ENCODE results near the gene BARX1.
"Not testable (repeated sequence)": the region's sequence is repeated elsewhere in the genome, so short reads cannot be mapped to it uniquely, and the experiment has no call there.

- not testable (repeated sequence) for TF ChIP-seq KLF6 (CRISPR knock-in tag; IDR thresholded peaks at IDR 0.05; ENCODE audit: borderline replicate concordance); ZNF280B (CRISPR knock-in tag; IDR thresholded peaks at IDR 0.05); FOS (IDR thresholded peaks at IDR 0.05; ENCODE audit: extremely low read depth, insufficient read length); MNT (conservative IDR thresholded peaks at IDR 0.05); HLTF (IDR thresholded peaks at IDR 0.05); ZNF398 (CRISPR knock-in tag; IDR thresholded peaks at IDR 0.05); YY1 (IDR thresholded peaks at IDR 0.05; ENCODE audit: borderline replicate concordance in 1 of 3, control insufficient read depth in 1 of 3, extremely low read depth in 1 of 3, insufficient read depth in 3 of 3, insufficient read length in 1 of 3, insufficient replicate concordance in 2 of 3, low read depth in 1 of 3, low read length in 2 of 3); BRCA1 (IDR thresholded peaks at IDR 0.05); BRCA1 (CRISPR knock-in tag; IDR thresholded peaks at IDR 0.05); ZNF3 (CRISPR knock-in tag; IDR thresholded peaks at IDR 0.05); ZNF384 (IDR thresholded peaks at IDR 0.05; ENCODE audit: low read depth, low read length)
Measured at GRCh38 chr9:93972655-93973054, 17.5 kb upstream of the BARX1 start.
